SK-N-SH (cell line): Measurements from ENCODE around the gene CDKN1A. TPM values are rescaled to one million over a fixed set of nuclear protein-coding genes. Genes with fewer than 3 reads are reported as not detected.

ENCODE experiments used
- CTCF ChIA-PET: fragments of 300-600, 350-600 bp; formaldehyde crosslinking; extraction: SDS; loops from one replicate; lab custom pipeline; 2021; lab: Yijun Ruan, JAX
- POLR2A ChIA-PET: fragments of 350-600 bp; sonication (Branson Sonifier 250); formaldehyde crosslinking; extraction: SDS; loops from one replicate; lab custom pipeline; 2020; ENCODE audit warnings: antibody characterized with exemption, inconsistent platforms; lab: Yijun Ruan, JAX
- DNase-seq: peaks from one replicate; pipeline ENCODE4 v3.0.0; 2012
- H2AFZ ChIP-seq: fragments of 200-600 bp; sonication (generic); 2 replicates; pipeline ENCODE4 v1.8.1; 2016; ENCODE audit warnings: antibody characterized with exemption, mild to moderate bottlenecking, low read depth
- H3F3A ChIP-seq: fragments of 200-600 bp; sonication (generic); replicated peaks from 2 replicates; pipeline ENCODE3; 2016; ENCODE audit warnings: antibody characterized with exemption, mild to moderate bottlenecking; ENCODE audit not compliant: insufficient read depth
- H3K27ac ChIP-seq, 2 experiments: fragments of 200-500 bp in 1 of 2; fragments of 200-600 bp in 1 of 2; sonication (Bioruptor generic) in 1 of 2; sonication (generic), shearing (Covaris generic) in 1 of 2; 2 replicates each; pipeline versions ENCODE4 v1.5.1 to v1.6.1; 2014 to 2016; ENCODE audit warnings: low read depth in 2 of 2, inconsistent platforms in 1 of 2, low read length in 1 of 2, mild to moderate bottlenecking in 1 of 2, mixed read lengths in 1 of 2
- H3K27me3 ChIP-seq: fragments of 200-600 bp; sonication (generic), shearing (Covaris generic); 2 replicates; pipeline ENCODE4 v1.6.1; 2016; ENCODE audit warnings: mixed run types; ENCODE audit not compliant: insufficient read depth
- H3K36me3 ChIP-seq, 2 experiments: fragments of 200-500 bp in 1 of 2; fragments of 200-600 bp in 1 of 2; sonication (Bioruptor generic) in 1 of 2; sonication (generic) in 1 of 2; replicated peaks in 1 of 2; 2 replicates each; pipeline versions ENCODE3 to v1.5.1; 2014 to 2016; ENCODE audit warnings: low read length in 1 of 2, mild to moderate bottlenecking in 1 of 2; ENCODE audit not compliant: insufficient read depth in 2 of 2, control insufficient read depth in 1 of 2
- H3K4me1 ChIP-seq, 2 experiments: fragments of 200-500 bp in 1 of 2; fragments of 200-600 bp in 1 of 2; sonication (Bioruptor generic) in 1 of 2; sonication (generic), shearing (Covaris generic) in 1 of 2; 2 replicates each; pipeline versions ENCODE4 v1.5.1 to v1.6.1; 2014 to 2016; ENCODE audit warnings: low read depth in 1 of 2, low read length in 1 of 2, mixed run types in 1 of 2; ENCODE audit not compliant: insufficient read depth in 2 of 2, control insufficient read depth in 1 of 2
- H3K4me2 ChIP-seq: fragments of 200-600 bp; sonication (generic), shearing (Covaris generic); 2 replicates; pipeline ENCODE4 v1.6.1; 2017; ENCODE audit warnings: mixed run types
- H3K4me3 ChIP-seq, 2 experiments: fragments of 200-500 bp in 1 of 2; fragments of 200-600 bp in 1 of 2; sonication (Bioruptor generic) in 1 of 2; sonication (generic), shearing (Covaris generic) in 1 of 2; 2 replicates each; pipeline versions ENCODE4 v1.5.1 to v1.8.1; 2014 to 2016; ENCODE audit warnings: low read depth in 2 of 2, inconsistent platforms in 1 of 2, low read length in 1 of 2, mild to moderate bottlenecking in 1 of 2, mixed read lengths in 1 of 2, moderate library complexity in 1 of 2
- H3K79me2 ChIP-seq: fragments of 200-600 bp; sonication (generic); 2 replicates; pipeline ENCODE4 v1.8.1; 2017; ENCODE audit warnings: mild to moderate bottlenecking; ENCODE audit not compliant: insufficient read depth
- H3K9ac ChIP-seq: fragments of 200-600 bp; sonication (generic); 2 replicates; pipeline ENCODE4 v1.6.1; 2017; ENCODE audit warnings: mixed run types
- H3K9me2 ChIP-seq: fragments of 200-600 bp; sonication (generic); 2 replicates; pipeline ENCODE4 v1.6.1; 2017; ENCODE audit warnings: mixed run types
- H3K9me3 ChIP-seq: fragments of 200-600 bp; sonication (generic); 2 replicates; pipeline ENCODE4 v1.6.1; 2017; ENCODE audit warnings: mixed run types, mild to moderate bottlenecking, moderate library complexity
- H4K20me1 ChIP-seq: fragments of 200-600 bp; sonication (generic); 2 replicates; pipeline ENCODE4 v1.6.1; 2017; ENCODE audit warnings: mild to moderate bottlenecking, mixed run types; ENCODE audit not compliant: insufficient read depth
- CHD2 ChIP-seq: fragments of 150-350 bp; IDR thresholded peaks from 2 replicates; pipeline ENCODE4 v1.6.1; 2018; ENCODE audit warnings: low read length; ENCODE audit not compliant: partially characterized antibody
- EP300 ChIP-seq, 2 experiments: IDR thresholded peaks; 2 replicates each; pipeline versions ENCODE4 v1.4.0 to v1.6.1; 2012; ENCODE audit warnings: borderline replicate concordance in 1 of 2, low read depth in 1 of 2, low read length in 1 of 2
- JUND ChIP-seq: IDR thresholded peaks from 2 replicates; pipeline ENCODE4 v1.4.0; 2012
- RCOR1 ChIP-seq: fragments of 150-350 bp; IDR thresholded peaks from 2 replicates; pipeline ENCODE4 v1.6.1; 2017; ENCODE audit warnings: antibody characterized with exemption, low read length
- SIN3A ChIP-seq: IDR thresholded peaks from 2 replicates; pipeline ENCODE4 v1.6.1; 2012; ENCODE audit warnings: low read depth, mild to moderate bottlenecking, low read length, moderate library complexity, borderline replicate concordance
- TAF1 ChIP-seq: IDR thresholded peaks from 2 replicates; pipeline ENCODE4 v1.6.1; 2012; ENCODE audit warnings: low read depth, mild to moderate bottlenecking, low read length, moderate library complexity, borderline replicate concordance
- whole genome bisulfite sequencing: methylation state at CpG from one replicate; pipeline ENCODE4 v1.1.6; 2017; ENCODE audit warnings: low lambda C conversion rate; 5-methylcytosine and 5-hydroxymethylcytosine counted together
- polyA plus RNA-seq, 3 experiments: library from polyadenylated mRNA; depleted of rRNA; stranded (reverse); fragments of >200 nt; gene quantifications; 2 replicates each; pipeline ENCODE4 v1.2.3, GENCODE V29; 2012
- small RNA-seq, 7 experiments: library from RNA; depleted of rRNA; stranded (forward); fragments of <200 nt; gene quantifications; one replicate each; pipeline ENCODE3, GENCODE V24; 2012

The CDKN1A gene
- polyA plus RNA-seq, 1 of the 3 experiments (the other 2 are of a cell fraction): 747 TPM

- H3K79me2 ChIP-seq: no peaks in the 10 kb centered on the region
- POLR2A ChIA-PET: no interaction called here
- CTCF ChIA-PET: interaction anchor here (1.0 to 4.9 kb wide), 5 partner anchors 11 to 120 kb away, joined by 3 to 21 read pairs (median 5); no protein-coding TSS in a partner anchor
- H4K20me1 ChIP-seq: no peaks in the 10 kb centered on the region
- peaks cover 0 to 10% of the 10 kb centered on the region in 2 experiments; a peak in 1 of 4 replicates for H3K4me1 ChIP-seq
- no peaks in the 10 kb centered on the region for H3K9me2 ChIP-seq
- H3K9me3 ChIP-seq: no peaks in the 10 kb centered on the region
- no peaks in the 10 kb centered on the region for H3K36me3 ChIP-seq
- H3K27ac ChIP-seq: no peak overlapping the region
- WGBS: 78% methylated on average over 19 of the region's 24 CpGs
- H3K27me3 ChIP-seq: no peaks in the 10 kb centered on the region
- H2AFZ ChIP-seq: peak overlapping the region; percentile 73; the same call in 1 of the 2 replicates
- no peak overlapping the region for H3K4me2 ChIP-seq
- H3K9ac ChIP-seq: no peak overlapping the region
- no peaks in the 10 kb centered on the region for H3F3A ChIP-seq
- TF ChIP-seq RCOR1 (no peak), EP300 (IDR thresholded peaks at IDR 0.05; ENCODE audit: borderline replicate concordance in 1 of 2, low read depth in 1 of 2, low read length in 1 of 2) (no peak), SIN3A (no peak), TAF1 (no peak), CHD2 (no peak), JUND (no peak)
- TF ChIP-seq, all 33 proteins: peak for 0
- H3K4me3 ChIP-seq: no peak overlapping the region
- DNase-seq: no peak
Measured at GRCh38 chr6:36735110-36736071, 56.9 kb downstream of the CDKN1A start.

Small RNA genes within 50 kb of the gene (small RNA-seq; reads per million reads assigned to genes)
- 0 reads per million in 7 experiments for gene RF00019
- gene RNU1-88P: 0 to 11.9 (median 0.17) reads per million in 7 experiments

Other genes with a start within 250 kb of the CDKN1A start
- gene PXT1, start 235.9 kb upstream of the CDKN1A start, polyA plus RNA-seq (2012; rRNA removed): not detected in 2 replicates
- 29.0 and 36.1 TPM in 2 replicates for gene KCTD20, start 235.7 kb upstream of the CDKN1A start, polyA plus RNA-seq (2012; rRNA removed)
- 10.2 and 12.0 TPM in 2 replicates for gene STK38, start 131.2 kb upstream of the CDKN1A start, polyA plus RNA-seq (2012; rRNA removed)
- 330 and 351 TPM in 2 replicates for gene SRSF3, start 84.4 kb upstream of the CDKN1A start, polyA plus RNA-seq (2012; rRNA removed)
- 0.10 and 0.12 TPM in 2 replicates for gene RAB44, start 19.1 kb downstream of the CDKN1A start, polyA plus RNA-seq (2012; rRNA removed)
- 0.30 and 0.47 TPM in 2 replicates for gene CPNE5, start 160.7 kb downstream of the CDKN1A start, polyA plus RNA-seq (2012; rRNA removed)
- gene PPIL1, start 196.1 kb downstream of the CDKN1A start, polyA plus RNA-seq (2012; rRNA removed): 36.6 and 48.4 TPM in 2 replicates
- 20.4 and 29.8 TPM in 2 replicates for gene C6orf89, start 207.2 kb downstream of the CDKN1A start, polyA plus RNA-seq (2012; rRNA removed)